Cardiac septum (tissue), 1 donor: ENCODE results near the gene ERBB4. TPM values are rescaled to one million over a fixed set of nuclear protein-coding genes. Genes with fewer than 3 reads are reported as not detected.
"Not testable (repeated sequence)": the region's sequence is repeated elsewhere in the genome, so short reads cannot be mapped to it uniquely, and the experiment has no call there.

Experiments
- DNase-seq: peaks from one replicate; pipeline ENCODE4 v3.0.0-alpha.2; 2020; ENCODE audit warnings: low spot score
- intact Hi-C: fragments of 100-400 bp; cut with DNase I; formaldehyde crosslinking; loops from one replicate; pipeline ENCODE4 v1.14.0; 2022
- total RNA-seq: library from RNA; stranded (reverse); fragmentation: NEBNext Ultra II Directional; extraction: Animal tissue kit (Norgen Biotek cat#: 25700); gene quantifications from one replicate; pipeline ENCODE4 v1.2.1, GENCODE V29; 2021
- donor health status: DM: no; HTN: no; CAD: no.

ERBB4 gene
- total RNA-seq, 1 donor from 2014 or later = 13.8 TPM

GRCh38 chr2:212264187-212264586, 274.4 kb downstream of the ERBB4 start:
- DNase-seq = no peak
- intact Hi-C loops = no loop called here

DNA sequence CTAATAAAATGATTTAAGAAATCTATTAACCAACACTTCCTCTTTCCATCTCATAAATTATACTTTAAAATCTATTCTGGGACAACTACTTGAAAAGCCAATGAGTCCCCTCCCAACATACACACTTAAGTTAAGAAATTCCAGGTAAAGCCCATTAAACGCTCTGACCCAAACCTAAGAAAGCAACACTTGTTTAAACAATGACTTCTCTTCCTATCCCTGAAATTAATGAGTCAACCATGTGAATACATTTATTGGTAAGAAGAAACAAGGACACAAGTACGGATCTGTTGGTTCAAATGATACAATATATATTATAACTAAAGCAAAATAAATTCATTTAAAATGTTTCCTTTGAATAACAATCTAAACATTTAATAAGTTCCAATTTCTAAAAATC, 279.4 kb downstream of the ERBB4 start:
- intact Hi-C loops = no loop called here
- DNase-seq = no peak

DNA sequence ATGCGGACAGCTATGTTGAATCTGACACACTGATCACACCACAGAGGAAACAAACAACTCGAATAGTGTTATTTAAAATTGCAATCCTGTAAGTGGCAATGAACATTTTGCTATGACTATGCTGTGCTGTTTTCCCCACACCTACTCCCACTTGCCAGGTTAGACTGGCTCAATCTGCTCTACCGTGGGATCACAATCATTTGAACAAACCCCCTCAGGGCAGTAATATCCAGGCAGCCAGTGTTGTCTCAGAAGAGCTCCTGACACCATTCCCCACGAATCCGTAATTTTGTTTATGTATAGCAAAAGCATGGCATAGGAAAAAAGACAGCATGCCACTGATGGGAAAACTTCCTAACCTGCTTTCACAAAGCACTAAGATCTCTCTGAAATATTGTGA, 284.3 kb downstream of the ERBB4 start:
- no peak for DNase-seq
- intact Hi-C loops = no loop called here

- DNase-seq = no peak
- intact Hi-C loops = no loop called here
Observed at GRCh38 chr2:212249451-212249850, 289.2 kb downstream of the ERBB4 start.

GRCh38 chr2:212245880-212246279, 292.7 kb downstream of the ERBB4 start:
- no peak for DNase-seq
- intact Hi-C loops = no loop called here

- intact Hi-C loops = no loop called here
Observed at GRCh38 chr2:212242724-212243123, 295.9 kb downstream of the ERBB4 start.

DNA sequence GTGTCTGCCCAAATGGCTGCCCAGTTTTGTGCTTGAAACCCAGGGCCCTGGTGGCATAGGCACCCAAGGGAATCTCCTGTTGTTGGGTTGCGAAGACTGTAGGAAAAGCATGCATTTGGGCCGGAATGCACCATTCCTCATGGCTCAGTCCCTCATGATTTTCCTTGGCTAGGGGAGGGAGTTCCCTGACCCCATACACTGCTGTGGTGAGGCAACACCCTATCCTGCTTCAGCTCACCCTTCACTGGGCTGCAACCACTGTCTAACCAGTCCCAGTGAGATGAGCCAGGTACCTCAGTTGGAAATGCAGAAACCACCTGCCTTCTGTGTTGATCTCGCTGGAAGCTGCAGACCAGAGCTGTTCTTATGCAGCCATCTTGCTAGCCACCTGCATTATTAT, 300.4 kb downstream of the ERBB4 start:
- intact Hi-C loops, DNase-seq: not testable (repeated sequence)

More at GRCh38 chr2:212242724-212243123, 295.9 kb downstream of the ERBB4 start:
- DNase-seq = no peak

GRCh38 chr2:212237350-212238095, 301.1 kb downstream of the ERBB4 start:
- intact Hi-C loops = no loop called here
- DNase-seq = no peak

GRCh38 chr2:212228743-212229171, 309.8 kb downstream of the ERBB4 start:
- intact Hi-C loops = no loop called here
- no peak for DNase-seq

DNA sequence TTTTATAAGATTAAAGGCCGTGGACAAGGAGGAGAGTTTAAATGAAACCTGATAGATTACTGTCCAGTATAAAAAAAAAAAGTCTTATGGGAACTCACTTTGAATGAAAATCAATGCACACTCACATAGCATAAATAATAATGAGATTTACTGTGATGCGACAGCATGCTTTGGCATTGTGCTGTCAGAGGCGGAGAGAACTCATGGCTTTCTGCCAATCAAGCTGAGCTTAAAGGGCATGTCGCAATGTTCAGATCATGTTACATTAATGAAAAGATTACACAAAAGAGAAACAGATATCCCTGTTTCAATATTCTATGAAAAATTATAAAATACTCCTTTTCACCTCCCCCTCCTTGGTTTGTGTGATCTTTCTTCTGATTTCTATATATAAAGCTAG, 310.8 kb downstream of the ERBB4 start:
- intact Hi-C loops = no loop called here
- no peak for DNase-seq

GRCh38 chr2:212226114-212226513, 312.5 kb downstream of the ERBB4 start:
- intact Hi-C loops = no loop called here
- no peak for DNase-seq

GRCh38 chr2:212223696-212224095, 314.9 kb downstream of the ERBB4 start:
- intact Hi-C loops = no loop called here
- no peak for DNase-seq

- DNase-seq = no peak
- intact Hi-C loops = no loop called here
Observed at GRCh38 chr2:212213191-212213590, 325.4 kb downstream of the ERBB4 start.

DNA sequence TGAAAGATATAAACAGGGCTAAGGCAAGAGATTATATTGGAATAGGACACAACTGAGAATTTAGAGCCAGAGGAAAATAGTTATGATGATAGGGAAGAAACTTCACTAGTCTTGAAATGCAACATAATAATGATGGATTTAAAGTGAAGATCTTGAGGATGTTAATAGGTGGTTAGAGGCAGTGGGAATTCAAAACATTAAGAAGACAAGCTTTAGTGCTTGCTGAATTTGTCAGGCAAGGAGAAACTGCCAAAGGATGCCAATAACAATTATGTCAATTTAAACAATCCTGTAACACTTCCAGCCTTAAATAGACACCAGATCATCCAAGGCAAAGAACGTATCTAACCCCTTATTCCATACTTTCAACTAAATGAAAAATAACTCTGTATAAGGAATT, 330.1 kb downstream of the ERBB4 start:
- intact Hi-C loops = no loop called here

DNA sequence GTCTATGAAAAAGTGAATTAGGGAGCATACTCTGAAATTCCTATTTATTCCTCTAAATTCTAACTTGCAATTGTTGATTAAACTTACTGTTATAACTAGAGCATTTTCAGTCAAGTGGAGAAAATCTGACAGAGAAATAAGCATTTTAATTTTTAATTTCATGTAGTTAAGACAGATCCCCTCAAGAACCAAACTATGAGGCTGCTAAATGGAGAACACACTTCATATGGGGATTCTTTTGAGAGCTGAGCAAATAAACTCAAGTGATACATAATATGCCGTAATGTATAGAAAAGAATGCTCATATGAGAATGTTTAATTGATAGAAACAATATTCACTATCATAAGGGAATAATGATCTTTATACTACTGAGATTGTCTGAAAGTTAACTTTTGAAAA, 340.8 kb downstream of the ERBB4 start:
- intact Hi-C loops = no loop called here
- no peak for DNase-seq

More for the DNA sequence above, 330.1 kb downstream of the ERBB4 start:
- DNase-seq = no peak

DNA sequence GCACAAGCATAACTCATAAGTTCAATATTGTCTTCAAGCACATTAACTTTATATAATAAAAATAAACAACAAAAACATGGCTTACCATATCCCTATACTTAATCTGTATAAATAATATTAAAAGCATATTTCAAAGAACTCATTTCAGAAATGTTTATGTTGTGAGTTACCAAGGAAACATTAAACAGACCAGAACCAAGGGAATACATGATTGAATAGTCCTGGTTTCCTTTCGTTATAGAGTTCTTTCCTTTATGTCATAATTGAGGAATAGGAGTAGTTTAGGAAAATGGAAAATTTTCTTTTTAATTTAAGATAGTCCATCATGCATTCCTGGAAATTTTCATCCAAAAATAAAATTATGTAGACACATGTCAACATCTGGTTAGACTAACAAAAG, 343.0 kb downstream of the ERBB4 start:
- intact Hi-C loops = no loop called here
- no peak for DNase-seq

DNA sequence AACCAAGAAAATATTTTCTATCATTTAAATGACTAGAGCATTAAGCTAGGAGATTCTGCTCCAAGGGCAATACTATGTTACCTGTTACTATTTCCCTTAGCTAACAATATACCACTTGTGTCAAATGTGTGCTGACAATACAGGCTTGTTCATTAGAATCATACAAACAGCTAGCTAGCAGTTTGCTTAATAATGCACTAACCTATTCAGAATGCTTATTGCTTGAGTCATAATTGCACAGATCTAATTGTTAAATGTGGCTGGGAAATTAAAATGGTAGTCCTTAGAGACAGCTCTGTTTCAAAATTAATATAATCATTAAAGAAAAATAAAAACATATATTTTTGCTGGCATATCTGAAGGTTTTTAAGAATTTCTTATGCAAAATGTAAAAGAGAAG, 344.2 kb downstream of the ERBB4 start:
- DNase-seq = no peak

DNA sequence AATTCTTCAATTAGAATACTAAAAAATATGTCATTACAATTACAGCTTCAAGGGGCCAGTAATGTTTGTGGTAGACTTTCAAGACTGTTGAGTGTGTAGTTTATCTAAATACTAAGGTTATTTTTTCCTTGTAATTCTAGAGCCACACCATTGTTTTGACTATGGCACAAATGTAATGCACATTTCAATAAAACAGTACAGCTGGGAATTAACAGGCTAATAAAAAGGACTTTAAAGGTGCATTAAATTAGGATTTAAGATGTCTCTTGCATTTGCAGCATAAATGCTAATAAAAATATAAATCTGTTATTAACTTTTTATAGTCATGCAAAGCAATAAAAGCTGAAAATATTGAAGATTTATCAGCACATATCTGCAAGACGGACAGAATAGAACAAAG, 344.8 kb downstream of the ERBB4 start:
- DNase-seq = no peak
- intact Hi-C loops = no loop called here

More for the DNA sequence above, 344.2 kb downstream of the ERBB4 start:
- intact Hi-C loops = no loop called here

GRCh38 chr2:212193056-212193455, 345.5 kb downstream of the ERBB4 start:
- DNase-seq = no peak
- intact Hi-C loops = no loop called here

DNA sequence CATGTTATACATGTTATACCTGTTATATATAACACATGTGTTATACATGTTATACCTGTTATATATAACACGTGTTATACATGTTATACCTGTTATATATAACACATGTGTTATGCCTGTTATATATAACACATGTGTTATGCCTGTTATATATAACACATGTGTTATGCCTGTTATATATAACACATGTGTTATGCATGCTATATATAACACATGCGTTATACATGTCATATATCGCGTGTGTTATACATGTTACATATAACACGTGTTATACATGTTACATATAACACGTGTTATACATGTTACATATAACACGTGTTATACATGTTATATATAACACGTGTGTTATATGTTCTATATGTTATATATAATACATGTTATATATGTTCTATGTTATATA, 347.2 kb downstream of the ERBB4 start:
- intact Hi-C loops, DNase-seq: not testable (repeated sequence)

DNA sequence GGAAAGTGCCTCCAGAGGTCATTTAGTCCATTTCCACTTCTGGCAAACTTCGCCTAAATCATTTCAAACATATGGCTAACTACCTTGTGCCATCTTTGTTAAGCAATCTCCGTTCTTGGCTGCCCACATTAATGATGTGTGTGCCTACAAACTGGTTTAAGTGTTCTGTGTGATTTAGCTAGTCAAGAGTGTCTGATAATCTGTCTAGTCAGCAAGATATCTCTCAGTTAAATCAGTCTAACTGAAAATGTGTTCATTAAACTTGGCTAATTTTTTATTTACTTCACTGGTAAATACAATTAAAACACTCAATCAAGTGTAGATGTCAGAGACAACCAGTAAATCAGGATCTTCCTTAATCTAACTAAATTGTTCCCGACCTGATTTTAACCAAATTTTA, 352.4 kb downstream of the ERBB4 start:
- no peak for DNase-seq
- intact Hi-C loops = no loop called here

- intact Hi-C loops = no loop called here
Observed at GRCh38 chr2:212181646-212182045, 357.0 kb downstream of the ERBB4 start.

More at GRCh38 chr2:212181646-212182045, 357.0 kb downstream of the ERBB4 start:
- no peak for DNase-seq
